ENCODE data around the gene TRIM47.

DNA sequence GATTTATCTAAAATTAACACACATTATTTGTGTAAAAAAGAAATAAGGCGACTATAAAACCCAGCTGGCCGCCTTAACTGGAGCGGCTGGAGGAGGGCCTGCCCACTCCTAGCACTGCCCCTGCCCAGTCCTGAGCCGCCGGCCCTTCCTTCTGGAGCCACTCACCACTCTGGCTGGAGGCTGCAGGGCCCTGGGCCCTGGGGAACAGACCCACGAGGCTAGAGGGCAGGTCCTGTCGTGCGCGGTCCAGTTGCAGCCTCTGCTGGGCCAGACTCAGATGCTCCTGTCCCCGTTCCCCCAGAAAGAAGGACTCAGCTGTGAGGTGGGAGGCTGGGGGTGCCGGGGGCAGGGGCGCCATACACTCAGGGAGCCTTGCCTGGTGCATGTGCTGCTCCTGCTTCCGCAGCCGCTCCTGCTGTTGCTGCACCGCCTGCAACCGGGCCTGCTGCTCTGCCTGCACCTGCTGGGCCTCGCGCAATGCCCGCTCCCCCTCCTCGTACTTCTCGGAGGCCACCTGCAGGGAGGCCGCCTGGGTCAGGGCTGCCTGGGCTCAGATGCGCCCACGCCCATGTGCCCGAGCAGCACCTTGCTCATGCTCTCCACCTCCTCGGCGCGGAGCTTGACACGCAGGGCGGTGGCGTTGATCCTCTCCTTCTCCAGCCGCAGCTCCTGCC, 35.3 kb upstream of the TRIM47 start:
- TF ChIP-seq USF1 (IDR thresholded peaks at IDR 0.05) (no peak), TAF1 (IDR thresholded peaks at IDR 0.05; ENCODE audit: low read depth) (no peak), YY1 (IDR thresholded peaks at IDR 0.05; ENCODE audit: low read depth) (no peak), EGR1 (IDR thresholded peaks at IDR 0.05) (no peak), EP300 (IDR thresholded peaks at IDR 0.05; ENCODE audit: borderline replicate concordance) (no peak), MAX (IDR thresholded peaks at IDR 0.05) (no peak), TCF12 (IDR thresholded peaks at IDR 0.05; ENCODE audit: low read depth) (no peak), CREB1 (IDR thresholded peaks at IDR 0.05; ENCODE audit: low read depth) (no peak), ZBTB7A (IDR thresholded peaks at IDR 0.05; ENCODE audit: low read depth) (no peak), CEBPB (IDR thresholded peaks at IDR 0.05) (no peak), NFIC (IDR thresholded peaks at IDR 0.05) (no peak), RAD21 (IDR thresholded peaks at IDR 0.05; ENCODE audit: low read depth) (no peak), FOXM1 (IDR thresholded peaks at IDR 0.05; ENCODE audit: borderline replicate concordance, low read depth) (no peak)
- TF ChIP-seq, protein P1, sequence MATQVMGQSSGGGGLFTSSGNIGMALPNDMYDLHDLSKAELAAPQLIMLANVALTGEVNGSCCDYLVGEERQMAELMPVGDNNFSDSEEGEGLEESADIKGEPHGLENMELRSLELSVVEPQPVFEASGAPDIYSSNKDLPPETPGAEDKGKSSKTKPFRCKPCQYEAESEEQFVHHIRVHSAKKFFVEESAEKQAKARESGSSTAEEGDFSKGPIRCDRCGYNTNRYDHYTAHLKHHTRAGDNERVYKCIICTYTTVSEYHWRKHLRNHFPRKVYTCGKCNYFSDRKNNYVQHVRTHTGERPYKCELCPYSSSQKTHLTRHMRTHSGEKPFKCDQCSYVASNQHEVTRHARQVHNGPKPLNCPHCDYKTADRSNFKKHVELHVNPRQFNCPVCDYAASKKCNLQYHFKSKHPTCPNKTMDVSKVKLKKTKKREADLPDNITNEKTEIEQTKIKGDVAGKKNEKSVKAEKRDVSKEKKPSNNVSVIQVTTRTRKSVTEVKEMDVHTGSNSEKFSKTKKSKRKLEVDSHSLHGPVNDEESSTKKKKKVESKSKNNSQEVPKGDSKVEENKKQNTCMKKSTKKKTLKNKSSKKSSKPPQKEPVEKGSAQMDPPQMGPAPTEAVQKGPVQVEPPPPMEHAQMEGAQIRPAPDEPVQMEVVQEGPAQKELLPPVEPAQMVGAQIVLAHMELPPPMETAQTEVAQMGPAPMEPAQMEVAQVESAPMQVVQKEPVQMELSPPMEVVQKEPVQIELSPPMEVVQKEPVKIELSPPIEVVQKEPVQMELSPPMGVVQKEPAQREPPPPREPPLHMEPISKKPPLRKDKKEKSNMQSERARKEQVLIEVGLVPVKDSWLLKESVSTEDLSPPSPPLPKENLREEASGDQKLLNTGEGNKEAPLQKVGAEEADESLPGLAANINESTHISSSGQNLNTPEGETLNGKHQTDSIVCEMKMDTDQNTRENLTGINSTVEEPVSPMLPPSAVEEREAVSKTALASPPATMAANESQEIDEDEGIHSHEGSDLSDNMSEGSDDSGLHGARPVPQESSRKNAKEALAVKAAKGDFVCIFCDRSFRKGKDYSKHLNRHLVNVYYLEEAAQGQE (IDR thresholded peaks at IDR 0.05; ENCODE audit: low read depth) = no peak

Measured in Ishikawa (cell line).